Lower lobe of right lung (tissue), 2 donors: Measurements from ENCODE around the gene LRRC32. TPM values are rescaled to one million over a fixed set of nuclear protein-coding genes. Genes with fewer than 3 reads are reported as not detected.

Experiments used
- ATAC-seq, 2 donors: fragments of 200-7000 bp; cut with Tn5 transposase; one replicate each; pipeline ENCODE4 v1.9.1; 2020 to 2022; ENCODE audit warnings: mild to moderate bottlenecking in 2 of 2, moderate library complexity in 2 of 2
- DNase-seq: peaks from one replicate; pipeline ENCODE4 v3.0.0-alpha.2; 2020
- H3K27ac ChIP-seq: fragments of 200-600 bp; one replicate; pipeline ENCODE4 v1.8.0; 2022
- H3K27me3 ChIP-seq: fragments of 200-600 bp; one replicate; pipeline ENCODE4 v1.8.0; 2022; ENCODE audit warnings: low read depth
- H3K36me3 ChIP-seq: fragments of 200-600 bp; one replicate; pipeline ENCODE4 v1.8.0; 2022; ENCODE audit warnings: mild to moderate bottlenecking
- H3K4me1 ChIP-seq: fragments of 200-600 bp; one replicate; pipeline ENCODE4 v1.8.0; 2022
- H3K4me3 ChIP-seq: fragments of 200-600 bp; one replicate; pipeline ENCODE4 v1.8.0; 2022; ENCODE audit warnings: mild to moderate bottlenecking
- H3K9me3 ChIP-seq: fragments of 200-600 bp; one replicate; pipeline ENCODE4 v1.8.0; 2022
- intact Hi-C: fragments of 100-400 bp; cut with DNase I; formaldehyde crosslinking; loops from one replicate; pipeline ENCODE4 v1.11.0; 2022
- total RNA-seq: library from RNA; stranded (reverse); fragmentation: NEBNext Ultra II Directional; extraction: Animal tissue kit (Norgen Biotek cat#: 25700); gene quantifications from one replicate; pipeline ENCODE4 v1.2.1, GENCODE V29; 2021
- TF ChIP-seq, protein P1 (sequence below): fragments of 200-600 bp; IDR thresholded peaks from one replicate; pipeline ENCODE4 v1.8.0; 2022; ENCODE audit warnings: antibody characterized with exemption, mild to moderate bottlenecking
- donor health status: DM: no; HTN: yes; CAD: no; lungs with severe emphysema.

The LRRC32 gene
- total RNA-seq, 1 donor from 2014 or later: 121 TPM

DNA sequence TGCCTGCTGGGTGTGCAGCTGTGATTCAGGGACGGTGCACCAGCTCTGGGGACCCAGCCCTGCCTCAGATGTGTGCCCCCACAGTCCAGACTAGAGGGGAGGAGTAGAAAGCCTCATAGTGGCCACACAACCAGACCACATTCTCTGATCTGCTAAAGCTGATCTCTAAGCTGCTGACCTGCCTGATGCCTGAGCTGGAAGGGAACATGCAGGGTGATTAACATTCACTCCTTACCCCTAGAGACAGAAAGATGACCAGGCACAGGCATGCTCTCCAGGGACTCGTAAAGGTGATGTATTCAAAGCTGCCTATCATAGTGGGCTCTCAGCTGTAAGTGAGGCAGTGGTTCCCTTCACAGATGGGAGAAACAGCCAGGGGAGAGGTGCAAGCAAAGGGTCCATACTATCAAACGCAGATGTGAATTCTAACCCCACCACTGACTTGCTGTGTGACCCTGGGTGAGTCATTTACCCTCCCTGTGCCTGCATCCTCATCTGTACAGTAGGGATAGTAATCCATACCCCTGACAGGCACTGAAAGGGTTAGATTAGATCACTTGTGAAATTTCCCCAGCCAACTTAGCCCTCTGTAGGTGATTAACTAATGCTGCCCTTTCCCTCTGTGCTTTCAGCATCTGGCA, 29.0 kb upstream of the LRRC32 start:
- H3K4me3 ChIP-seq: no peak overlapping the region
- no peak for ATAC-seq
- no peaks in the 10 kb centered on the region for H3K9me3 ChIP-seq
- no peaks in the 10 kb centered on the region for H3K36me3 ChIP-seq
- DNase-seq: no peak
- no peaks in the 10 kb centered on the region for H3K27me3 ChIP-seq
- H3K4me1 ChIP-seq: no peaks in the 10 kb centered on the region
- intact Hi-C loops: no loop called here
- H3K27ac ChIP-seq: no peak overlapping the region
- TF ChIP-seq, protein P1, sequence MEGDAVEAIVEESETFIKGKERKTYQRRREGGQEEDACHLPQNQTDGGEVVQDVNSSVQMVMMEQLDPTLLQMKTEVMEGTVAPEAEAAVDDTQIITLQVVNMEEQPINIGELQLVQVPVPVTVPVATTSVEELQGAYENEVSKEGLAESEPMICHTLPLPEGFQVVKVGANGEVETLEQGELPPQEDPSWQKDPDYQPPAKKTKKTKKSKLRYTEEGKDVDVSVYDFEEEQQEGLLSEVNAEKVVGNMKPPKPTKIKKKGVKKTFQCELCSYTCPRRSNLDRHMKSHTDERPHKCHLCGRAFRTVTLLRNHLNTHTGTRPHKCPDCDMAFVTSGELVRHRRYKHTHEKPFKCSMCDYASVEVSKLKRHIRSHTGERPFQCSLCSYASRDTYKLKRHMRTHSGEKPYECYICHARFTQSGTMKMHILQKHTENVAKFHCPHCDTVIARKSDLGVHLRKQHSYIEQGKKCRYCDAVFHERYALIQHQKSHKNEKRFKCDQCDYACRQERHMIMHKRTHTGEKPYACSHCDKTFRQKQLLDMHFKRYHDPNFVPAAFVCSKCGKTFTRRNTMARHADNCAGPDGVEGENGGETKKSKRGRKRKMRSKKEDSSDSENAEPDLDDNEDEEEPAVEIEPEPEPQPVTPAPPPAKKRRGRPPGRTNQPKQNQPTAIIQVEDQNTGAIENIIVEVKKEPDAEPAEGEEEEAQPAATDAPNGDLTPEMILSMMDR: no peak

DNA sequence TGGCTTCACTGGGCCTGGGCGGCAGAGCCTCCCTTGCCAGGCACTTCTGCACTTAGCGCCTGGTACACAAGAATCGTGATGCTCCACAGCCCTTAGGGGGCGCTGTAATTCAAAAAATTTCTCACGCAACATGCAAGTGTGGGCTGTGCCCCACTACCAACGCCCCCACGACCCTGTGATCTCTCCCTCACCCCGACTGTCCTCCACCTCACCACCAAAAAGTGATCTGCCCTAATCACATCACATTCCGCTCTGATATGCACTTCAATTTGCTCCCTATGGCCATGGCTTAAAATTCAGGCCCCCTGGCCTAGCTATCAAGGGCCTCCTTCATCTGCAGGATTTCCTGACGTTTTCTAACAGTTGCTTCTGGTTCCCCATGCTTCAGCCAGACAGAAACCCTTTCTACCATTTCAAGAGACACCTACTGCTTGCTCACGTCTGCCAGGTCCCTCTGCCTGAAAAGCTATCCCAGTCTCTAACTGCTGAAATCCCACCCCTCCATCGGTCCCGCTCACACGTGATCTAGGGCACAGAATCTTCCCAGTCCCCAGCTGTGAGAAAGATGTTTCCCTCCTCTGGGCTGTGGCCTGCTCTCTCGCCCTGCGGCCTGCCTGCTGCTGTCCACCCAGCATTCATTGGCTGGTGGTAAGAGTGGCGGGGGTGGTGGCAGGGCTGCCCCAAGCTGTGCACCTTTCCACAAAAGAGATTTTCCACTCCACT, 27.9 kb upstream of the LRRC32 start:
- no peak overlapping the region for H3K27ac ChIP-seq
- no peak overlapping the region for H3K4me3 ChIP-seq
- H3K4me1 ChIP-seq: no peaks in the 10 kb centered on the region
- ATAC-seq (no peak), DNase-seq (no peak)
- no peaks in the 10 kb centered on the region for H3K36me3 ChIP-seq
- H3K9me3 ChIP-seq: no peaks in the 10 kb centered on the region
- H3K27me3 ChIP-seq: no peaks in the 10 kb centered on the region
- intact Hi-C loops: no loop called here
- TF ChIP-seq, protein P1: no peak

DNA sequence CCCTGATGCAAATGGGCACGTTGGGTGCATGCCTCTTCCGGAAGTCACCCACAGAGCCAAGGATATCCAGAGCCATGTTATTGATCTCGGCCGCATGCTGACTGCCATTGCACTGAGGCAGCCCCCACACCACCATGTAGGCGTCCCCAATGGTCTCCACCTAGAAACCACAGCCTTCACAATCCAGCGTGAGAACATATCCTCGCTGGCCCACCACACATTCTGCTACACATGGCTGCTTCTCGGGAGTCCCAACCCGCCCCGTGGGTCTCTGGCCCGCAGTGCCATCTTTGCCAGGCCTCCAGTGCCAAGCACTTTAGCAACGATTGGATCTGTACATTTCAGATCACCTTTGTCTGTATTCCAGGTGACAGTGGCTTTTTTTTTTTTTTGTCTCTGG, 26.2 kb upstream of the LRRC32 start:
- no peaks in the 10 kb centered on the region for H3K27me3 ChIP-seq
- H3K4me1 ChIP-seq: no peaks in the 10 kb centered on the region
- ATAC-seq (no peak), DNase-seq (no peak)
- H3K4me3 ChIP-seq: no peak overlapping the region
- no peak overlapping the region for H3K27ac ChIP-seq
- intact Hi-C loops: no loop called here
- TF ChIP-seq, protein P1: no peak
- no peaks in the 10 kb centered on the region for H3K9me3 ChIP-seq
- H3K36me3 ChIP-seq: no peaks in the 10 kb centered on the region

DNA sequence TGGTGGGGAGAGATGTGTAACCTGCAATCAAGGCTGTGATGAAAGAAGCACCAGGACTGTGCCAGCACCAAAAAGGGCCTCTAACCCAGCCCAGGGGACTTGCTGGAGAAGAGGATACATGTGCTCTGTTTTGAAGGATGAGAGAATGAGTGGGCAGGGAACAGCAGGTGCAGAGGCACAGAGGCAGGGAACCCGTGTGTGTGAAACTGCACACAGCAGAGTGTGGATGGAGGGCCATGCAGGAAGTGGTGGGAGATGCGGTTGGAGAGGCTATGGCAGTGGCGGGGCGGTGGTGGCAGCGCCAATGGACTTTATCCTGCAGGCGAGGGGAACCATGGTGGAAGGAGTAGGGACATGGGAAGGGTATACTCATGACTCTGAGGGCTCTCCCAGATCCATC, 25.2 kb upstream of the LRRC32 start:
- ATAC-seq (no peak), DNase-seq (no peak)
- no peaks in the 10 kb centered on the region for H3K36me3 ChIP-seq
- H3K27me3 ChIP-seq: no peaks in the 10 kb centered on the region
- intact Hi-C loops: no loop called here
- no peak overlapping the region for H3K27ac ChIP-seq
- no peaks in the 10 kb centered on the region for H3K9me3 ChIP-seq
- TF ChIP-seq, protein P1: no peak
- H3K4me3 ChIP-seq: no peak overlapping the region
- no peaks in the 10 kb centered on the region for H3K4me1 ChIP-seq

DNA sequence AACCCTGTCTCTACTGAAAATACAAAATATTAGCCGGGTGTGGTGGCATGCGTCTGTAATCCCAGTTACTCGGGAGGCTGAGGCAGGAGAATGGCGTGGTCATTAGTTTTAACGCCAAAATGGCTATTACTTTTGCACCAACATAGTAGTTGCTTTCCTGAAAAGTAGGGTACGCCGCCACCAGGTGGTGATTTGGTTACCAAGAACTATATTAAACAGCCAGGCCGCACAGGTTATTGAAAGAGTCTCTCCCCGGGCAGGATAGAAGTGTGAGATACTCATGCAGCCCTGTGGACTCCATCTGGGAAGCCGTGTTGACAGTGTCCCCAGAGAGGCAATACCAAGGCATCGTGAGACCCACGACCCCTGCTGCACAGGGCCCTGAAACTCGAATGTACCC, 24.6 kb upstream of the LRRC32 start:
- Histone ChIP-seq H3K4me3 (no peak overlapping the region), H3K36me3 (no peaks in the 10 kb centered on the region), H3K4me1 (no peaks in the 10 kb centered on the region), H3K9me3 (no peaks in the 10 kb centered on the region), H3K27me3 (no peaks in the 10 kb centered on the region), H3K27ac (no peak overlapping the region)
- ATAC-seq (no peak), DNase-seq (no peak)
- intact Hi-C loops: no loop called here
- TF ChIP-seq, protein P1: no peak
